Activated CD8-positive, alpha-beta T cell treated with anti-CD3 and anti-CD28 coated beads for 36 hours (primary cell): ENCODE data around the gene CYTH1. TPM values are rescaled to one million over a fixed set of nuclear protein-coding genes. Genes with fewer than 3 reads are reported as not detected.

Experiments used
- ATAC-seq: fragments of 200-7000 bp; cut with Tn5 transposase; one replicate; pipeline ENCODE4 v1.10.0; 2021; ENCODE audit warnings: mild to moderate bottlenecking, moderate library complexity
- CTCF ChIA-PET: fragments of 350-600 bp; sonication (Branson Sonifier 250); formaldehyde crosslinking; loops from one replicate; lab custom pipeline; 2021; ENCODE audit warnings: antibody characterized with exemption; lab: Charles Lee
- POLR2A ChIA-PET: fragments of 350-600 bp; sonication (Branson Sonifier 250); formaldehyde crosslinking; loops from one replicate; lab custom pipeline; 2021; ENCODE audit warnings: antibody characterized with exemption; lab: Charles Lee
- DNase-seq: peaks from one replicate; pipeline ENCODE4 v3.0.0-alpha.2; 2020
- H3K27ac Mint-ChIP-seq: one replicate; pipeline ENCODE4 v1.8.0; 2021; ENCODE audit warnings: mild to moderate bottlenecking, mixed read lengths
- H3K27me3 Mint-ChIP-seq: one replicate; pipeline ENCODE4 v1.8.0; 2021; ENCODE audit warnings: mixed read lengths
- H3K36me3 Mint-ChIP-seq: one replicate; pipeline ENCODE4 v1.8.0; 2021; ENCODE audit warnings: low read depth, mixed read lengths
- H3K4me1 Mint-ChIP-seq: one replicate; pipeline ENCODE4 v1.8.0; 2021; ENCODE audit warnings: low read depth, mixed read lengths
- H3K4me3 Mint-ChIP-seq: one replicate; pipeline ENCODE4 v1.8.0; 2021; ENCODE audit warnings: mild to moderate bottlenecking, moderate library complexity, mixed read lengths
- H3K9me3 Mint-ChIP-seq: one replicate; pipeline ENCODE4 v1.8.0; 2021; ENCODE audit warnings: mixed read lengths
- intact Hi-C: fragments of 100-400 bp; cut with micrococcal nuclease; formaldehyde crosslinking; loops from one replicate; pipeline ENCODE4 v1.10.0; 2022
- total RNA-seq, 2 experiments: library from RNA; stranded (reverse); gene quantifications; one replicate each; pipeline ENCODE4 v1.2.3, GENCODE V29; 2021
- TF ChIP-seq, protein P1 (sequence below): fragments of 200-600 bp; IDR thresholded peaks from one replicate; pipeline ENCODE4 v1.8.0; 2022; ENCODE audit warnings: antibody characterized with exemption, mild to moderate bottlenecking

The CYTH1 gene
- total RNA-seq, 2 experiments from 2014 or later: 95.1 to 96.0 TPM

GRCh38 chr17:78748730-78749317, 33.2 kb downstream of the CYTH1 start:
- intact Hi-C loops: loop anchor here (2.0 to 5.0 kb wide), 3 partner anchors 30 to 68 kb away; no protein-coding TSS in a partner anchor
- TF ChIP-seq, protein P1, sequence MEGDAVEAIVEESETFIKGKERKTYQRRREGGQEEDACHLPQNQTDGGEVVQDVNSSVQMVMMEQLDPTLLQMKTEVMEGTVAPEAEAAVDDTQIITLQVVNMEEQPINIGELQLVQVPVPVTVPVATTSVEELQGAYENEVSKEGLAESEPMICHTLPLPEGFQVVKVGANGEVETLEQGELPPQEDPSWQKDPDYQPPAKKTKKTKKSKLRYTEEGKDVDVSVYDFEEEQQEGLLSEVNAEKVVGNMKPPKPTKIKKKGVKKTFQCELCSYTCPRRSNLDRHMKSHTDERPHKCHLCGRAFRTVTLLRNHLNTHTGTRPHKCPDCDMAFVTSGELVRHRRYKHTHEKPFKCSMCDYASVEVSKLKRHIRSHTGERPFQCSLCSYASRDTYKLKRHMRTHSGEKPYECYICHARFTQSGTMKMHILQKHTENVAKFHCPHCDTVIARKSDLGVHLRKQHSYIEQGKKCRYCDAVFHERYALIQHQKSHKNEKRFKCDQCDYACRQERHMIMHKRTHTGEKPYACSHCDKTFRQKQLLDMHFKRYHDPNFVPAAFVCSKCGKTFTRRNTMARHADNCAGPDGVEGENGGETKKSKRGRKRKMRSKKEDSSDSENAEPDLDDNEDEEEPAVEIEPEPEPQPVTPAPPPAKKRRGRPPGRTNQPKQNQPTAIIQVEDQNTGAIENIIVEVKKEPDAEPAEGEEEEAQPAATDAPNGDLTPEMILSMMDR: no peak
- CTCF ChIA-PET: interaction anchor here (0.9 to 2.7 kb wide), 11 partner anchors 9 to 60 kb away, joined by 3 to 10 read pairs (median 6); no protein-coding TSS in a partner anchor
- H3K36me3 Mint-ChIP-seq: peaks cover 16% of the 10 kb centered on the region
- POLR2A ChIA-PET: interaction anchor here (0.6 to 4.0 kb wide), 15 partner anchors 11 to 39 kb away, joined by 3 to 22 read pairs (median 5); no protein-coding TSS in a partner anchor
- peak overlapping the region; percentile 72 for H3K4me3 Mint-ChIP-seq
- no peaks in the 10 kb centered on the region for H3K27me3 Mint-ChIP-seq
- DNase-seq: peak; percentile 88
- peak; percentile 81 for ATAC-seq
- H3K9me3 Mint-ChIP-seq: no peaks in the 10 kb centered on the region
- H3K27ac Mint-ChIP-seq: peak overlapping the region; percentile 99
- H3K4me1 Mint-ChIP-seq: peaks cover 91% of the 10 kb centered on the region

DNA sequence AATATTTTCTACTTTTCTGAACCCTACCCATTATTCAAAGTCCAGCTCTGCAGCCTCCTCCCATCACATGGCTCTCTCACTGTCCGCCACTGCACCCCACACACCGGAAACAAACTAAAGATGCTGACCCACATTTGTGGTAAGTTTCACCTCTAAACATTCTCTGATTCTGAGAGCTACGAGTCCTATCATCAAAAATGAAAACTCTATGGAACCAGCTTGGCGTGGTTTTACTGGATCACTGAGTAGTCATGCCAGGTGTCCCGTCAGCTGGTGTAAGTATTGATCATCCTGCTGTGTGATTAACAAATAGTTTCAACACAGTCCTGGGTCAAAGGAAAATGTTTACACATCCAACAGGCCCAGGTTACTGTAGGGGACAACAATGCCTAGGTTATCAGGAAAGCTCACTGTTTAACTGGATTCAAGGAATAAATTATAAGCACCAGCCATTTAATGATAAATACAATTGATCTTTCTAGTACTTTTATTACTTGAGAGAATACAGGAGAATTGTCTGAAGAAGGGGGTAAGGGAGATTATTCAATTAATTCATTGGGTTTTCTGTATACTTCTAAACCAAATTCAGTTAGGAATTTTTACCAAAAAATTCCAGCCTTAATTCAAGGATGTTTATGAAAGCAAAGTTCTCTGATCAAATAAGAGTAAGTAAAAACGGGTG, 33.9 kb downstream of the CYTH1 start:
- H3K36me3 Mint-ChIP-seq: peaks cover 19% of the 10 kb centered on the region
- CTCF ChIA-PET: interaction anchor here (0.9 to 3.4 kb wide), 13 partner anchors 9 to 71 kb away, joined by 3 to 31 read pairs (median 6); no protein-coding TSS in a partner anchor
- DNase-seq: peak; percentile 73

GRCh38 chr17:78747488-78747887, 34.6 kb downstream of the CYTH1 start:
- no peaks in the 10 kb centered on the region for H3K9me3 Mint-ChIP-seq
- TF ChIP-seq, protein P1: no peak
- no peak for DNase-seq
- peak; percentile 20 for ATAC-seq
- H3K36me3 Mint-ChIP-seq: peaks cover 20% of the 10 kb centered on the region
- intact Hi-C loops: loop anchor here (5.0 kb wide), 2 partner anchors 40 to 70 kb away; no protein-coding TSS in a partner anchor
- H3K4me3 Mint-ChIP-seq: peak overlapping the region; percentile 72
- ChIA-PET CTCF (interaction anchor here (1.1 to 3.4 kb wide), 15 partner anchors 10 to 72 kb away, joined by 3 to 31 read pairs (median 6); no protein-coding TSS in a partner anchor), POLR2A (interaction anchor here (0.8 to 4.0 kb wide), 17 partner anchors 10 to 41 kb away, joined by 3 to 22 read pairs (median 5); partner anchors contain the start of gene CYTH1)
- peak overlapping the region; percentile 99 for H3K27ac Mint-ChIP-seq
- H3K4me1 Mint-ChIP-seq: peaks cover 91% of the 10 kb centered on the region
- H3K27me3 Mint-ChIP-seq: no peaks in the 10 kb centered on the region

More for the DNA sequence above, 33.9 kb downstream of the CYTH1 start:
- no peaks in the 10 kb centered on the region for H3K27me3 Mint-ChIP-seq
- H3K27ac Mint-ChIP-seq: peak overlapping the region; percentile 99
- POLR2A ChIA-PET: interaction anchor here (0.8 to 4.0 kb wide), 18 partner anchors 11 to 41 kb away, joined by 3 to 22 read pairs (median 5); no protein-coding TSS in a partner anchor
- TF ChIP-seq, protein P1: no peak
- peak overlapping the region; percentile 72 for H3K4me3 Mint-ChIP-seq
- intact Hi-C loops: loop anchor here (2.0 to 5.0 kb wide), 3 partner anchors 31 to 69 kb away; no protein-coding TSS in a partner anchor
- no peaks in the 10 kb centered on the region for H3K9me3 Mint-ChIP-seq
- H3K4me1 Mint-ChIP-seq: peaks cover 93% of the 10 kb centered on the region
- ATAC-seq: peak; percentile 52

DNA sequence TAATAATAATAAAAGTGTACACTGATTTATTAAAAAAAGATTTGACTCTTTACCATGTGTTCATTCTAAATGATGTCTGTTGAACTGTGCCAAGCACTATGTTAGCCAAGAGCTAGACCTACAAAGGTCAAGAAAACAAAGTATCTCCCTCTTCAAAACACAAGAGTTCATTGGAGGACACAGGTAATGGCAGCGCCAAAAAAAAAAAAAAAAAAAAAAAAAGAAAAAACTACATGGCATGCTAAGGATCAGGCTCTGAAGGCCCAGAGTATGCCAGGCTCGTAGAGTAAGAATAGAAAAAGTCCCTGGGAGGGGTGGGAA, 35.2 kb downstream of the CYTH1 start:
- Mint-ChIP-seq H3K9me3 (no peaks in the 10 kb centered on the region), H3K27me3 (no peaks in the 10 kb centered on the region), H3K27ac (peak overlapping the region; percentile 99), H3K4me1 (peaks cover 91% of the 10 kb centered on the region), H3K36me3 (peaks cover 17% of the 10 kb centered on the region), H3K4me3 (no peak overlapping the region)
- ATAC-seq (no peak), DNase-seq (no peak)
- ChIA-PET CTCF (interaction anchor here (0.8 to 3.4 kb wide), 13 partner anchors 11 to 72 kb away, joined by 3 to 31 read pairs (median 5); no protein-coding TSS in a partner anchor), POLR2A (interaction anchor here (0.5 to 4.0 kb wide), 7 partner anchors 23 to 237 kb away, joined by 3 to 22 read pairs (median 4); partner anchors contain the start of gene CYTH1)
- TF ChIP-seq, protein P1: no peak
- intact Hi-C loops: loop anchor here (5.0 kb wide), 2 partner anchors 40 to 70 kb away; no protein-coding TSS in a partner anchor
